GM12878 (cell line): ENCODE data around the gene SCYGR1. TPM values are rescaled to one million over a fixed set of nuclear protein-coding genes. Genes with fewer than 3 reads are reported as not detected.
"Not testable (repeated sequence)": the region's sequence is repeated elsewhere in the genome, so short reads cannot be mapped to it uniquely, and the experiment has no call there.

Source experiments
- ATAC-seq: fragments of 200-7000 bp; cut with Tn5 transposase; 3 replicates; pipeline ENCODE4 v1.9.1; 2020; ENCODE audit warnings: mild to moderate bottlenecking, moderate library complexity
- BruUV-seq: library from RNA; stranded (reverse); fragments of 400-500 nt; replicated peaks from 2 replicates; lab custom pipeline; 2021; lab: Mats Ljungman, UMichigan
- CTCF ChIA-PET: fragments of 300-600 bp; sonication (Branson Sonifier 250); formaldehyde crosslinking; extraction: SDS; loops from one replicate; lab custom pipeline; 2021; ENCODE audit warnings: inconsistent platforms; lab: Yijun Ruan, JAX
- POLR2A ChIA-PET: fragments of 350-600 bp; formaldehyde crosslinking; extraction: SDS; loops from one replicate; lab custom pipeline; 2021; ENCODE audit warnings: inconsistent platforms; lab: Charles Lee
- RAD21 ChIA-PET: fragments of 300-600 bp; sonication (Branson Sonifier 250); formaldehyde crosslinking; loops from one replicate; lab custom pipeline; 2023; ENCODE audit warnings: antibody characterized with exemption; ENCODE audit not compliant: unreplicated experiment; lab: Charles Lee
- SMC1A ChIA-PET: fragments of 300-600 bp; sonication (Branson Sonifier 250); formaldehyde crosslinking; loops from one replicate; lab custom pipeline; 2023; ENCODE audit not compliant: unreplicated experiment, uncharacterized antibody; lab: Charles Lee
- DNase-seq: peaks from one replicate; pipeline ENCODE4 v3.0.0-alpha.2; 2011; ENCODE audit warnings: low read depth, low spot score
- FAIRE-seq: peaks from 3 replicates; lab custom pipeline; 2011; peaks lifted over from hg19 to GRCh38; lab: Jason Lieb, UNC
- H2AFZ ChIP-seq: 2 replicates; pipeline ENCODE4 v1.6.0; 2011; ENCODE audit warnings: low read depth, low read length, control low read depth; ENCODE audit not compliant: control insufficient read depth
- H3K27ac ChIP-seq: 2 replicates; pipeline ENCODE4 v1.5.1; 2011; ENCODE audit warnings: control low read depth; ENCODE audit not compliant: control insufficient read depth, insufficient read depth
- H3K27me3 ChIP-seq, 2 experiments: replicated peaks in 1 of 2; 2 replicates each; pipeline versions ENCODE4 v1.6.0 to v1.6.1; 2011; ENCODE audit warnings: low read length in 1 of 2; ENCODE audit not compliant: control insufficient read depth in 2 of 2, insufficient read depth in 2 of 2
- H3K36me3 ChIP-seq, 2 experiments: 2 replicates each; pipeline ENCODE4 v1.5.1; 2011; ENCODE audit warnings: low read length in 1 of 2; ENCODE audit not compliant: control insufficient read depth in 2 of 2, insufficient read depth in 2 of 2
- H3K4me1 ChIP-seq: 2 replicates; pipeline ENCODE4 v1.6.1; 2011; ENCODE audit warnings: mild to moderate bottlenecking, low read length, moderate library complexity, mixed read lengths; ENCODE audit not compliant: control insufficient read depth, insufficient read depth
- H3K4me2 ChIP-seq: 2 replicates; pipeline ENCODE4 v1.6.0; 2011; ENCODE audit warnings: control low read depth; ENCODE audit not compliant: control insufficient read depth, insufficient read depth
- H3K4me3 ChIP-seq: fragments of 200-600 bp; sonication (generic); 2 replicates; pipeline ENCODE4 v1.5.1; 2016
- H3K79me2 ChIP-seq: 2 replicates; pipeline ENCODE4 v1.6.0; 2011; ENCODE audit warnings: low read length; ENCODE audit not compliant: control insufficient read depth, insufficient read depth
- H3K9ac ChIP-seq: 2 replicates; pipeline ENCODE4 v1.8.0; 2011; ENCODE audit warnings: low read length, control low read depth, mixed read lengths; ENCODE audit not compliant: control insufficient read depth, insufficient read depth
- H3K9me3 ChIP-seq: replicated peaks from 3 replicates; pipeline ENCODE4 v1.5.1; 2011; ENCODE audit warnings: mild to moderate bottlenecking, low read length; ENCODE audit not compliant: control insufficient read depth, insufficient read depth
- H4K20me1 ChIP-seq: 2 replicates; pipeline ENCODE4 v1.6.0; 2011; ENCODE audit not compliant: control insufficient read depth, insufficient read depth
- HDAC6 ChIP-seq: fragments of 200-600 bp; sonication (generic); IDR thresholded peaks from one replicate; pipeline ENCODE4 v1.8.0; 2017; ENCODE audit warnings: antibody characterized with exemption; ENCODE audit not compliant: unreplicated experiment
- IKZF1 ChIP-seq: fragments of 450-650 bp; conservative IDR thresholded peaks from 2 replicates; pipeline ENCODE4 v1.6.1; 2017; ENCODE audit warnings: antibody characterized with exemption, mild to moderate bottlenecking
- KAT2A ChIP-seq: conservative IDR thresholded peaks from 2 replicates; pipeline ENCODE4 v1.6.1; 2011; ENCODE audit warnings: low read depth, low read length; ENCODE audit not compliant: control insufficient read depth
- NBN ChIP-seq: fragments of 450-650 bp; IDR thresholded peaks from 2 replicates; pipeline ENCODE4 v1.6.1; 2016
- PML ChIP-seq: IDR thresholded peaks from 2 replicates; pipeline ENCODE4 v1.6.1; 2012; ENCODE audit warnings: low read length, inconsistent platforms
- SP1 ChIP-seq: IDR thresholded peaks from one replicate; pipeline ENCODE4 v1.6.1; 2011; ENCODE audit warnings: low read depth, low read length
- SREBF2 ChIP-seq: IDR thresholded peaks from 2 replicates; pipeline ENCODE4 v1.6.1; 2012; ENCODE audit warnings: mild to moderate bottlenecking, low read length
- ZBED1 ChIP-seq: IDR thresholded peaks from 2 replicates; pipeline ENCODE4 v1.6.1; 2016; ENCODE audit warnings: borderline replicate concordance
- ZZZ3 ChIP-seq: IDR thresholded peaks from 2 replicates; pipeline ENCODE4 v1.6.1; 2011; ENCODE audit warnings: low read depth; ENCODE audit not compliant: control insufficient read depth, insufficient read length
- WGBS: methylation state at CpG from one replicate; pipeline ENCODE4 v1.1.6; 2016; ENCODE audit warnings: low lambda C conversion rate; ENCODE audit not compliant: insufficient replicate concordance, insufficient coverage; ENCODE audit errors: missing lambda C conversion rate; 5-methylcytosine and 5-hydroxymethylcytosine counted together
- in situ Hi-C: fragments of 300-500 bp; cut with MboI; formaldehyde crosslinking; loops from 9 replicates; pipeline ENCODE4 v1.14.3; 2018; ENCODE audit warnings: mixed read lengths
- intact Hi-C: fragments of 100-400 bp; cut with micrococcal nuclease; formaldehyde crosslinking; loops from one replicate; pipeline ENCODE4 v1.14.2; 2022; ENCODE audit not compliant: unreplicated experiment
- polyA plus RNA-seq, 11 experiments: library from polyadenylated mRNA; depleted of rRNA in 4 of 11; unstranded in 6 of 11; stranded (reverse) in 5 of 11; fragments of >200 nt; fragmentation: Nextera tagmentation in 4 of 11; fragmentation: Illumina TruSeq in 1 of 11; extraction: Ambion mirVana in 4 of 11; extraction: Trizol in 1 of 11; gene quantifications; 1 replicate in 1 of 11; 2 replicates in 10 of 11; pipeline versions ENCODE4 v1.2.1 to v1.2.3, GENCODE V29; 2011 to 2016; ENCODE audit warnings: inconsistent platforms in 2 of 11, missing spikeins in 2 of 11, low read depth in 1 of 11
- total RNA-seq, 4 experiments: library from RNA; depleted of rRNA in 3 of 4; stranded (reverse); fragments of >200 nt in 3 of 4; fragmentation: Illumina TruSeq in 1 of 4; extraction: Trizol in 1 of 4; gene quantifications; 2 replicates each; pipeline versions ENCODE4 v1.2.1 to v1.2.3, GENCODE V29; 2013 to 2021
- TF ChIP-seq, protein P1 (sequence below): IDR thresholded peaks from 2 replicates; pipeline ENCODE4 v1.6.1; 2011; ENCODE audit warnings: borderline replicate concordance, low read depth, mild to moderate bottlenecking, moderate library complexity, low read length; ENCODE audit not compliant: insufficient read depth, poor library complexity, severe bottlenecking
- TF ChIP-seq, protein P2 (sequence below): IDR thresholded peaks from 2 replicates; pipeline ENCODE4 v1.6.1; 2012; ENCODE audit warnings: low read length, inconsistent platforms

The SCYGR1 gene
- total and polyA plus RNA-seq, 10 of the 15 experiments (the other 5 are each of a cell fraction or from before 2014, with no cell fraction given): not detected

DNA sequence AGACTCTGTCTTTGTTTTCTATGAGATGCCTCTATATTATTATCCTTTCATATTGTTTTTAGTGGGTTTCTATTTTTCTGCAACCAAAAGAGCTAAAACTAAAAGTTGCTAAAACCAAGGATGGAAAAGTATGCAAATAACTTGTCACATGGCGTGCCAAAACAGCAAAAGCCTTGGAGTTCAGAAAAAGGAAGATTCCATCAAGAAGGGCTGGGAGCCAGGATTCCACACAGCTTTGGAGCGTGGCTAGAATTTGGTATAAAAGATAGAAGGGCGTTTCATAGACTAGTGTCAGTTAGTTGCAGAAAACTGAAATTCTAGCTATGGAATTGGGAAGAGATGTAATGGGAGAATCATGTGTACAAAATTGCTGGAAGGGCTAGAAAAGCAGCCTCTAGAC, 4.1 kb downstream of the SCYGR1 start (continued):
- TF ChIP-seq ZZZ3 (no peak), PML (no peak), SREBF2 (no peak), HDAC6 (no peak), IKZF1 (no peak), SP1 (no peak), KAT2A (no peak), ZBED1 (no peak), NBN (no peak)
- TF ChIP-seq, protein P1, sequence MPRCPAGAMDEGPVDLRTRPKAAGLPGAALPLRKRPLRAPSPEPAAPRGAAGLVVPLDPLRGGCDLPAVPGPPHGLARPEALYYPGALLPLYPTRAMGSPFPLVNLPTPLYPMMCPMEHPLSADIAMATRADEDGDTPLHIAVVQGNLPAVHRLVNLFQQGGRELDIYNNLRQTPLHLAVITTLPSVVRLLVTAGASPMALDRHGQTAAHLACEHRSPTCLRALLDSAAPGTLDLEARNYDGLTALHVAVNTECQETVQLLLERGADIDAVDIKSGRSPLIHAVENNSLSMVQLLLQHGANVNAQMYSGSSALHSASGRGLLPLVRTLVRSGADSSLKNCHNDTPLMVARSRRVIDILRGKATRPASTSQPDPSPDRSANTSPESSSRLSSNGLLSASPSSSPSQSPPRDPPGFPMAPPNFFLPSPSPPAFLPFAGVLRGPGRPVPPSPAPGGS: no peak
- TF ChIP-seq, protein P2, sequence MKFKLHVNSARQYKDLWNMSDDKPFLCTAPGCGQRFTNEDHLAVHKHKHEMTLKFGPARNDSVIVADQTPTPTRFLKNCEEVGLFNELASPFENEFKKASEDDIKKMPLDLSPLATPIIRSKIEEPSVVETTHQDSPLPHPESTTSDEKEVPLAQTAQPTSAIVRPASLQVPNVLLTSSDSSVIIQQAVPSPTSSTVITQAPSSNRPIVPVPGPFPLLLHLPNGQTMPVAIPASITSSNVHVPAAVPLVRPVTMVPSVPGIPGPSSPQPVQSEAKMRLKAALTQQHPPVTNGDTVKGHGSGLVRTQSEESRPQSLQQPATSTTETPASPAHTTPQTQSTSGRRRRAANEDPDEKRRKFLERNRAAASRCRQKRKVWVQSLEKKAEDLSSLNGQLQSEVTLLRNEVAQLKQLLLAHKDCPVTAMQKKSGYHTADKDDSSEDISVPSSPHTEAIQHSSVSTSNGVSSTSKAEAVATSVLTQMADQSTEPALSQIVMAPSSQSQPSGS: no peak

DNA sequence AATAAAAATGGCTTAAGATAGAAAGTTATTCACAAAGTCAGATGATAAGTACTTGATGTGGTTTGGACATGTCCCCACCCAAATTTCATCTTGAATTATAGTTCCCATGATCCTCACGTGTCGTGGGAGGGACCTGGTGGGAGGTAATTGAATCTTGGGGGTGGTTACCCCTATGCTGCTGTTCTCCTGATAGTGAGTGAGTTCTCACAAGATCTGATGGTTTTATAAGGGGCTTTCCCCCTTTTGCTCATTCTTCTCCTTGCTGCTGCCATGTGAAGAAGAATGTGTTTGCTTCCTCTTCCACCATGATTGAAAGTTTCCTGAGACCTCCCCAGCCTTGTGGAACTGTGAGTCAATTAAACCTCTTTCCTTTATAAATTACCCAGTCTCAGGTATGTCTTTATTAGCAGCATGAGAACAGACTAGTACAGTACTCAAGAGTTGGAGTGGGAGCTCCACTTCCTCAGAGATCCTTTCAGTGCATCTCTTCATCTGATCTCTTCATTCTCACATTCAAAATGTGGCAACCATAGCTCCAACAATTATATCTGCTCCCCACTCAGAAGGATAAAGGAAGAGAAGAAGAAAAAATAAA, 5.4 kb downstream of the SCYGR1 start:
- intact Hi-C loops, H3K36me3 ChIP-seq, FAIRE-seq, H3K27ac ChIP-seq, H4K20me1 ChIP-seq, H3K4me2 ChIP-seq, H3K79me2 ChIP-seq, H3K4me3 ChIP-seq, H3K4me1 ChIP-seq, H3K27me3 ChIP-seq, BruUV-seq, ATAC-seq, H3K9me3 ChIP-seq, H2AFZ ChIP-seq, DNase-seq, in situ Hi-C loops, H3K9ac ChIP-seq: not testable (repeated sequence)
- RAD21 ChIA-PET: interaction anchor here (1.0 kb wide), 1 partner anchor 23 kb away, joined by 3 read pairs; no protein-coding TSS in a partner anchor
- whole genome bisulfite sequencing: 65% methylated on average over 2 of the region's 2 CpGs
- POLR2A ChIA-PET: interaction anchor here (0.9 kb wide), 1 partner anchor 34 kb away, joined by 5 read pairs; no protein-coding TSS in a partner anchor
- SMC1A ChIA-PET: interaction anchor here (0.6 to 2.7 kb wide), 4 partner anchors 8 to 89 kb away, joined by 3 to 11 read pairs (median 7); no protein-coding TSS in a partner anchor
- CTCF ChIA-PET: interaction anchor here (0.6 kb wide), 1 partner anchor 23 kb away, joined by 3 read pairs; no protein-coding TSS in a partner anchor
